ENCODE data around the gene PITPNM1.
"Not testable (repeated sequence)": the region's sequence is repeated elsewhere in the genome, so short reads cannot be mapped to it uniquely, and the experiment has no call there.

PITPNM1 gene

GRCh38 chr11:67504950-67505581, at the start of gene PITPNM1:
Gene PITPNM1 (minus strand): TSS chr11:67505363. CDS start chr11:67504180, 1,183 bp downstream.
- Mint-ChIP-seq H3K36me3 (peaks cover 20 to 39% of the 10 kb centered on the region in 2 donors), H3K27me3 (peaks cover 0 to 4% of the 10 kb centered on the region in 2 donors), H3K4me3 (peak within 1 kb of the TSS; percentile 87 to 90), H3K9me3 (no peaks in the 10 kb centered on the region), H3K27ac (peak within 1 kb of the TSS; percentile 98), H3K4me1 (peaks cover 44 to 72% of the 10 kb centered on the region in 2 donors)
- ATAC-seq (replicated peaks) = peak; percentile 19 to 23
- peak; percentile 64 for DNase-seq

- not testable (repeated sequence) for H3K27me3 Mint-ChIP-seq; H3K4me3 Mint-ChIP-seq; DNase-seq; H3K4me1 Mint-ChIP-seq; H3K27ac Mint-ChIP-seq; ATAC-seq (replicated peaks)
- Mint-ChIP-seq H3K36me3 (peaks cover 13 to 14% of the 10 kb centered on the region in 2 donors), H3K9me3 (peaks cover 18 to 23% of the 10 kb centered on the region in 2 donors)
Measured at GRCh38 chr11:67551697-67552096, 46.5 kb upstream of the PITPNM1 start.

- H3K27me3 Mint-ChIP-seq = peaks cover 9 to 10% of the 10 kb centered on the region in 2 donors
- H3K36me3 Mint-ChIP-seq = peaks cover 13 to 14% of the 10 kb centered on the region in 2 donors
- no peaks in the 10 kb centered on the region for H3K4me1 Mint-ChIP-seq
- no peak overlapping the region for H3K4me3 Mint-ChIP-seq
- no peak for ATAC-seq (replicated peaks)
- no peak overlapping the region for H3K27ac Mint-ChIP-seq
- peaks cover 18 to 23% of the 10 kb centered on the region in 2 donors for H3K9me3 Mint-ChIP-seq
- no peak for DNase-seq
Measured at GRCh38 chr11:67551127-67551526, 46.0 kb upstream of the PITPNM1 start.

- H3K4me3 Mint-ChIP-seq = no peak overlapping the region
- H3K4me1 Mint-ChIP-seq = no peaks in the 10 kb centered on the region
- H3K36me3 Mint-ChIP-seq = peaks cover 13 to 14% of the 10 kb centered on the region in 2 donors
- peaks cover 9 to 13% of the 10 kb centered on the region in 2 donors for H3K27me3 Mint-ChIP-seq
- ATAC-seq (replicated peaks) (no peak), DNase-seq (no peak)
- H3K9me3 Mint-ChIP-seq = peaks cover 18 to 23% of the 10 kb centered on the region in 2 donors
- no peak overlapping the region for H3K27ac Mint-ChIP-seq
Measured at GRCh38 chr11:67548555-67549110, 43.5 kb upstream of the PITPNM1 start.

GRCh38 chr11:67548112-67548511, 42.9 kb upstream of the PITPNM1 start:
- Mint-ChIP-seq H3K27me3 (peaks cover 9 to 13% of the 10 kb centered on the region in 2 donors), H3K9me3 (peaks cover 18 to 23% of the 10 kb centered on the region in 2 donors), H3K36me3 (peaks cover 13 to 14% of the 10 kb centered on the region in 2 donors)
- H3K4me1 Mint-ChIP-seq; H3K27ac Mint-ChIP-seq; DNase-seq; ATAC-seq (replicated peaks); H3K4me3 Mint-ChIP-seq: not testable (repeated sequence)

- Mint-ChIP-seq H3K27ac (peak overlapping the region; percentile 37), H3K9me3 (peaks cover 0 to 4% of the 10 kb centered on the region in 2 donors)
- no peak for ATAC-seq (replicated peaks)
Measured at GRCh38 chr11:67545280-67545679, 40.1 kb upstream of the PITPNM1 start.

GRCh38 chr11:67544616-67545242, 39.6 kb upstream of the PITPNM1 start:
- no peak for ATAC-seq (replicated peaks)
- DNase-seq = no peak
- Mint-ChIP-seq H3K27me3 (peaks cover 0 to 7% of the 10 kb centered on the region in 2 donors), H3K4me1 (no peaks in the 10 kb centered on the region), H3K9me3 (no peaks in the 10 kb centered on the region), H3K4me3 (no peak overlapping the region), H3K36me3 (no peaks in the 10 kb centered on the region), H3K27ac (no peak overlapping the region)

More at GRCh38 chr11:67545280-67545679, 40.1 kb upstream of the PITPNM1 start:
- no peak overlapping the region for H3K4me3 Mint-ChIP-seq
- no peaks in the 10 kb centered on the region for H3K36me3 Mint-ChIP-seq
- no peaks in the 10 kb centered on the region for H3K4me1 Mint-ChIP-seq
- DNase-seq = no peak
- H3K27me3 Mint-ChIP-seq = peaks cover 0 to 7% of the 10 kb centered on the region in 2 donors

GRCh38 chr11:67543585-67543984, 38.4 kb upstream of the PITPNM1 start:
- Mint-ChIP-seq H3K4me1 (no peaks in the 10 kb centered on the region), H3K4me3 (no peak overlapping the region), H3K9me3 (no peaks in the 10 kb centered on the region), H3K27me3 (peaks cover under 1 to 7% of the 10 kb centered on the region in 2 donors), H3K27ac (no peak overlapping the region), H3K36me3 (no peaks in the 10 kb centered on the region)
- no peak for DNase-seq
- no peak for ATAC-seq (replicated peaks)

- no peak overlapping the region for H3K4me3 Mint-ChIP-seq
- ATAC-seq (replicated peaks) (no peak), DNase-seq (no peak)
- no peak overlapping the region for H3K27ac Mint-ChIP-seq
- H3K4me1 Mint-ChIP-seq = no peaks in the 10 kb centered on the region
- H3K9me3 Mint-ChIP-seq = no peaks in the 10 kb centered on the region
- peaks cover 5 to 7% of the 10 kb centered on the region in 2 donors for H3K27me3 Mint-ChIP-seq
- H3K36me3 Mint-ChIP-seq = no peaks in the 10 kb centered on the region
Measured at GRCh38 chr11:67542971-67543370, 37.8 kb upstream of the PITPNM1 start.

- ATAC-seq (replicated peaks) (no peak), DNase-seq (no peak)
- Mint-ChIP-seq H3K27ac (no peak overlapping the region), H3K9me3 (no peaks in the 10 kb centered on the region), H3K27me3 (peaks cover 5 to 7% of the 10 kb centered on the region in 2 donors), H3K36me3 (no peaks in the 10 kb centered on the region), H3K4me3 (no peak overlapping the region), H3K4me1 (no peaks in the 10 kb centered on the region)
Measured at GRCh38 chr11:67542169-67542568, 37.0 kb upstream of the PITPNM1 start.

- Mint-ChIP-seq H3K27me3 (peaks cover 4 to 5% of the 10 kb centered on the region in 2 donors), H3K4me1 (no peaks in the 10 kb centered on the region), H3K36me3 (no peaks in the 10 kb centered on the region), H3K27ac (no peak overlapping the region), H3K9me3 (no peaks in the 10 kb centered on the region), H3K4me3 (no peak overlapping the region)
- no peak for ATAC-seq (replicated peaks)
- DNase-seq = no peak
Measured at GRCh38 chr11:67541198-67541597, 36.0 kb upstream of the PITPNM1 start.

GRCh38 chr11:67539550-67539949, 34.4 kb upstream of the PITPNM1 start:
- Mint-ChIP-seq H3K36me3 (peaks cover 0 to 1% of the 10 kb centered on the region in 2 donors), H3K27me3 (peaks cover 1 to 5% of the 10 kb centered on the region in 2 donors), H3K4me3 (no peak overlapping the region), H3K9me3 (peaks cover 2% of the 10 kb centered on the region in 2 donors), H3K4me1 (no peaks in the 10 kb centered on the region), H3K27ac (no peak overlapping the region)
- ATAC-seq (replicated peaks) = no peak
- DNase-seq = no peak

GRCh38 chr11:67538823-67539505, 33.8 kb upstream of the PITPNM1 start:
- Mint-ChIP-seq H3K27me3 (peaks cover 3 to 8% of the 10 kb centered on the region in 2 donors), H3K4me1 (no peaks in the 10 kb centered on the region), H3K4me3 (no peak overlapping the region), H3K9me3 (peaks cover 4 to 6% of the 10 kb centered on the region in 2 donors), H3K36me3 (peaks cover 1 to 4% of the 10 kb centered on the region in 2 donors), H3K27ac (no peak overlapping the region)
- no peak for DNase-seq
- no peak for ATAC-seq (replicated peaks)

- H3K36me3 Mint-ChIP-seq = peaks cover 6 to 7% of the 10 kb centered on the region in 2 donors
- H3K4me1 Mint-ChIP-seq = no peaks in the 10 kb centered on the region
- ATAC-seq (replicated peaks) (no peak), DNase-seq (no peak)
- H3K27me3 Mint-ChIP-seq = peaks cover 7 to 13% of the 10 kb centered on the region in 2 donors
- peaks cover 8 to 10% of the 10 kb centered on the region in 2 donors for H3K9me3 Mint-ChIP-seq
- no peak overlapping the region for H3K4me3 Mint-ChIP-seq
- peak overlapping the region; percentile 38 for H3K27ac Mint-ChIP-seq
Measured at GRCh38 chr11:67538306-67538705, 33.1 kb upstream of the PITPNM1 start.
